Measurements from ENCODE around the gene EVI5.

The EVI5 gene

GRCh38 chr1:92475029-92475428 is 309.9 kb downstream of the EVI5 start:
- DNase-seq (ENCODE audit: low read depth, low spot score): no peak
- H3K4me1 ChIP-seq (ENCODE audit: insufficient read depth, insufficient read length): peaks cover 6% of the 10 kb centered on the region
- no peaks in the 10 kb centered on the region for H3K9me3 ChIP-seq (ENCODE audit: insufficient read depth, low read length)
- TF ChIP-seq ZNF274 (IDR thresholded peaks at IDR 0.05; ENCODE audit: low read depth, low read length) (no peak), YY1 (IDR thresholded peaks at IDR 0.05; ENCODE audit: insufficient read depth, insufficient read length) (no peak), SUZ12 (IDR thresholded peaks at IDR 0.05; ENCODE audit: extremely low read depth, insufficient read depth, insufficient read length) (no peak)
- H3K27me3 ChIP-seq (ENCODE audit: insufficient read depth, insufficient read length): peaks cover 63% of the 10 kb centered on the region
- no peak overlapping the region for H3K4me3 ChIP-seq (ENCODE audit: insufficient read length, low read depth)
- no peak overlapping the region for H3K9ac ChIP-seq (ENCODE audit: insufficient read length, low read depth)
- H3K36me3 ChIP-seq (ENCODE audit: insufficient read depth, insufficient read length, low read length): no peaks in the 10 kb centered on the region

DNA sequence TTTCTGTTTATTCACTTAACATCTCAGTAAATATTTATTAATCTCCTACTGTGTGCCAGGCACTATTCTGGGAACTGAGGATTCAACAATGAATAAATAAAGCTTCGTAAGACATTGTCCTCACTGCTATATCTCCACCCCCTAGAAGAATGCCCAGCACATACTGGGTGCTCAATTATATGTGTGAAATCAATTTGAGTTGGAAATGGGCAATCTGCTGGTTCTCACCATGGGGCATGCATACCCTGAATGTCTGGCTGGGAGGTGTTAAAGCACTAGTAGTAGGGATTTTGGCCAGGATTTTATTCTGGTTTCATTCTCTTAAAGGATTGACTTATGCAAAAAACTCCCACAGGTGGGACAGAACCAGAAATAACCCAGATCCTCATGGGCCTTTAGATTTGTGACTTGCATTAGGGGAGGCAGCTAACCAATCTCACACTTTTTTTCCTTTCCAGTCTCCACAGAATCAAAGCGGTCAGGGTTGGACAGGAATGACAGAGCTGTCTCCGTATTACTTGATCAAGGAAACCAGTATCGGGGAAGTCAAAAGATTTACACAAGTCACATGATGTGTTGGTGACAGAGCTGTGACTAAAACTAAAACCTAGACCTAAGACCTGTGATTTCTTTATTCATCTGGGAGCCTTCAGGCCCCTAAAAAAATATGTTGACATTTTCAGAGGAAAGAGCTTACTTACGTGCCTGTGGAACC is 311.0 kb downstream of the EVI5 start:
- H3K4me3 ChIP-seq (ENCODE audit: insufficient read length, low read depth): no peak overlapping the region
- no peak overlapping the region for H3K9ac ChIP-seq (ENCODE audit: insufficient read length, low read depth)
- no peak for DNase-seq (ENCODE audit: low read depth, low spot score)
- TF ChIP-seq ZNF274 (IDR thresholded peaks at IDR 0.05; ENCODE audit: low read depth, low read length) (no peak), YY1 (IDR thresholded peaks at IDR 0.05; ENCODE audit: insufficient read depth, insufficient read length) (no peak), SUZ12 (IDR thresholded peaks at IDR 0.05; ENCODE audit: extremely low read depth, insufficient read depth, insufficient read length) (no peak)
- H3K27me3 ChIP-seq (ENCODE audit: insufficient read depth, insufficient read length): peaks cover 52% of the 10 kb centered on the region
- no peaks in the 10 kb centered on the region for H3K9me3 ChIP-seq (ENCODE audit: insufficient read depth, low read length)
- peaks cover 4% of the 10 kb centered on the region for H3K4me1 ChIP-seq (ENCODE audit: insufficient read depth, insufficient read length)
- H3K36me3 ChIP-seq (ENCODE audit: insufficient read depth, insufficient read length, low read length): no peaks in the 10 kb centered on the region

- Histone ChIP-seq H3K36me3 (ENCODE audit: insufficient read depth, insufficient read length, low read length) (no peaks in the 10 kb centered on the region), H3K4me3 (ENCODE audit: insufficient read length, low read depth) (no peak overlapping the region), H3K4me1 (ENCODE audit: insufficient read depth, insufficient read length) (no peaks in the 10 kb centered on the region), H3K9me3 (ENCODE audit: insufficient read depth, low read length) (no peaks in the 10 kb centered on the region), H3K27me3 (ENCODE audit: insufficient read depth, insufficient read length) (peaks cover 16% of the 10 kb centered on the region), H3K9ac (ENCODE audit: insufficient read length, low read depth) (no peak overlapping the region)
- DNase-seq (ENCODE audit: low read depth, low spot score): no peak
- no peak for TF ChIP-seq YY1 (IDR thresholded peaks at IDR 0.05; ENCODE audit: insufficient read depth, insufficient read length)
- TF ChIP-seq SUZ12 (IDR thresholded peaks at IDR 0.05; ENCODE audit: extremely low read depth, insufficient read depth, insufficient read length): no peak
- no peak for TF ChIP-seq ZNF274 (IDR thresholded peaks at IDR 0.05; ENCODE audit: low read depth, low read length)
These were observed 314.7 kb downstream of the EVI5 start for GRCh38 chr1:92470216-92470615.

DNA sequence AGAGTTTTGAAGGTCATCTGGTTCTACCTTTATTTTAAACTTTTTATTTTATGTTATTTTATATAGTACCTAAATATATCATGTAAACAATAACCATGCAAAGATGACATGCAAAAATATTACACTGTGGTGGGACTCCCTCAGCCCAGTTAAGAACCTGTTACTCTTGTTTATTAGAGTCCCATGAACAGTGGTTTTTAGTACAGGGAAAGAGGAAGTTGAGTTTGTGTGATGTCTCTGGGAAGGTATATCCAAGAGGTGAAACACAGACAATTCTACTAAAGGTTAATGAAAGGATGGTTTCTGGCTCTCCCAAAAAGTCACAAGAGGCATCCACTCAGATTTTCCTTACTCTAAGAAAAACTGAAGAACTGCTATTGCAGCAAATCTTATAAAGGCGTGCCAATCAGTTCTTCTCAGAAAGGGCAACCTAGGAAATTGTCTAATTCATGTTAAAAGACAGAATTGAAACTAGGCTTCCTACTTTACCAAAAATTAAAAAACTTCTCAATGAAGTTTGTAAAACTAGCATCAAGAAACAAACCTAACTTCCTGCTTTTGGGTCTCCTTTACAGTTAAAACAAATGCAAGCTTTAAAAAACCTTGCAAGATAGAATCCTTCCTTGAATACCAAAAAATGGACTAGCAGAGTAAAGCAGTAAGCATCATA is 318.1 kb downstream of the EVI5 start:
- H3K4me1 ChIP-seq (ENCODE audit: insufficient read depth, insufficient read length): no peaks in the 10 kb centered on the region

GRCh38 chr1:92465256-92465647 is 319.7 kb downstream of the EVI5 start:
- H3K4me3 ChIP-seq (ENCODE audit: insufficient read length, low read depth): no peak overlapping the region
- H3K36me3 ChIP-seq (ENCODE audit: insufficient read depth, insufficient read length, low read length): no peaks in the 10 kb centered on the region
- DNase-seq (ENCODE audit: low read depth, low spot score): no peak
- no peaks in the 10 kb centered on the region for H3K4me1 ChIP-seq (ENCODE audit: insufficient read depth, insufficient read length)
- no peaks in the 10 kb centered on the region for H3K27me3 ChIP-seq (ENCODE audit: insufficient read depth, insufficient read length)
- H3K9me3 ChIP-seq (ENCODE audit: insufficient read depth, low read length): no peaks in the 10 kb centered on the region
- TF ChIP-seq SUZ12 (IDR thresholded peaks at IDR 0.05; ENCODE audit: extremely low read depth, insufficient read depth, insufficient read length): no peak
- TF ChIP-seq ZNF274 (IDR thresholded peaks at IDR 0.05; ENCODE audit: low read depth, low read length): no peak
- TF ChIP-seq YY1 (IDR thresholded peaks at IDR 0.05; ENCODE audit: insufficient read depth, insufficient read length): no peak
- H3K9ac ChIP-seq (ENCODE audit: insufficient read length, low read depth): no peak overlapping the region

More for the DNA sequence above, 318.1 kb downstream of the EVI5 start:
- Histone ChIP-seq H3K9ac (ENCODE audit: insufficient read length, low read depth) (no peak overlapping the region), H3K27me3 (ENCODE audit: insufficient read depth, insufficient read length) (no peaks in the 10 kb centered on the region), H3K4me3 (ENCODE audit: insufficient read length, low read depth) (no peak overlapping the region), H3K9me3 (ENCODE audit: insufficient read depth, low read length) (no peaks in the 10 kb centered on the region), H3K36me3 (ENCODE audit: insufficient read depth, insufficient read length, low read length) (no peaks in the 10 kb centered on the region)
- no peak for DNase-seq (ENCODE audit: low read depth, low spot score)
- TF ChIP-seq SUZ12 (IDR thresholded peaks at IDR 0.05; ENCODE audit: extremely low read depth, insufficient read depth, insufficient read length) (no peak), ZNF274 (IDR thresholded peaks at IDR 0.05; ENCODE audit: low read depth, low read length) (no peak), YY1 (IDR thresholded peaks at IDR 0.05; ENCODE audit: insufficient read depth, insufficient read length) (no peak)

DNA sequence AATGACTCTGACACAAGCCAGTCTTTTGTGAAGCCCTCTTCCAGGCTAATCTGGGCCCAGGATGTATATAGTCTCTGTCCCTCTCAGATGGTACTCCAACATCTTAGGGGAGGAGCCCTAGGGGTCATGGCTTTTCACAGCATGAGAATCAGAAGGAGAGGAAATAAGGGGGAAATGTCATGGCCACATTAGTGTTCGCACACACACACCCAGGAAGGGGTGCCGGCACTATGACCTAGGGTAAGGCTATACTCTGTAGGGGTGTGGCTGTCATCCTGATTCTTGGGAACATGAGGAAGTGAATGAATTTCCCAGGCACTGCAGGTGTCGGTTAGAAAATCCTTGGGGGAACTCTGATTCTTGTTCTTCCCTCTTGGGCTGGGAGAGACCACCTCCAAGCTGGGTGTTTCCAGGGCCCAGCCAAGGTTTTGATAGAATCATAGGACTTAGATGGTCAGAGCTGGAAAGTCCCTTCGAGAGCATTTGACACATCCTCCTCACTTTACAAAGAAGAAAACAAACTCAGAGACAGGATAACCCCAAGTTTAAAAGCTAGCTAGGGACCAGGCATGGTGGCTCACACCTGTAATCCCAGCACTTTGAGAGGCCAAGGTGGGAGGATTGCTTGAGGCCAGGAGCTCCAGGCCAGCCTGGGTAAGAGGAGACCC is 320.2 kb downstream of the EVI5 start:
- no peak overlapping the region for H3K4me3 ChIP-seq (ENCODE audit: insufficient read length, low read depth)
- no peak for DNase-seq (ENCODE audit: low read depth, low spot score)
- no peaks in the 10 kb centered on the region for H3K36me3 ChIP-seq (ENCODE audit: insufficient read depth, insufficient read length, low read length)
- no peak for TF ChIP-seq YY1 (IDR thresholded peaks at IDR 0.05; ENCODE audit: insufficient read depth, insufficient read length)
- TF ChIP-seq ZNF274 (IDR thresholded peaks at IDR 0.05; ENCODE audit: low read depth, low read length): no peak
- no peak for TF ChIP-seq SUZ12 (IDR thresholded peaks at IDR 0.05; ENCODE audit: extremely low read depth, insufficient read depth, insufficient read length)
- H3K9me3 ChIP-seq (ENCODE audit: insufficient read depth, low read length): no peaks in the 10 kb centered on the region
- no peak overlapping the region for H3K9ac ChIP-seq (ENCODE audit: insufficient read length, low read depth)
- H3K27me3 ChIP-seq (ENCODE audit: insufficient read depth, insufficient read length): no peaks in the 10 kb centered on the region
- no peaks in the 10 kb centered on the region for H3K4me1 ChIP-seq (ENCODE audit: insufficient read depth, insufficient read length)
